Uterus (tissue), 4 donors: ENCODE data around the gene RUFY1. TPM values are rescaled to one million over a fixed set of nuclear protein-coding genes. Genes with fewer than 3 reads are reported as not detected.
"Not testable (repeated sequence)": the region's sequence is repeated elsewhere in the genome, so short reads cannot be mapped to it uniquely, and the experiment has no call there.

Source experiments
- DNase-seq, 2 donors: peaks; one replicate each; pipeline ENCODE4 v3.0.0-alpha.2; 2019 to 2020
- H3K27ac ChIP-seq, 2 donors: fragments of 200-600 bp; sonication (generic); 1 replicate in 1 of 2; 2 replicates in 1 of 2; pipeline ENCODE4 v1.5.1; 2016 to 2018
- H3K27me3 ChIP-seq, 2 donors: fragments of 200-600 bp; sonication (generic); one replicate each; pipeline ENCODE4 v1.5.1; 2018 to 2019; ENCODE audit warnings: control low read depth in 1 of 2
- H3K36me3 ChIP-seq, 2 donors: fragments of 200-600 bp; sonication (generic); one replicate each; pipeline ENCODE4 v1.5.1; 2019; ENCODE audit warnings: control low read depth in 1 of 2
- H3K4me1 ChIP-seq, 2 donors: fragments of 200-600 bp; sonication (generic); one replicate each; pipeline ENCODE4 v1.5.1; 2018 to 2019; ENCODE audit warnings: control low read depth in 1 of 2
- H3K4me3 ChIP-seq, 2 donors: fragments of 200-600 bp; sonication (generic); 1 replicate in 1 of 2; 2 replicates in 1 of 2; pipeline ENCODE4 v1.5.1; 2018 to 2019; ENCODE audit warnings: mild to moderate bottlenecking in 1 of 2
- H3K9me3 ChIP-seq, 2 donors: fragments of 200-600 bp; sonication (generic); one replicate each; pipeline ENCODE4 v1.5.1; 2019; ENCODE audit warnings: control low read depth in 1 of 2
- CTCF ChIP-seq, 4 experiments: fragments of 200-600 bp in 2 of 4; fragments of 450-650 bp in 2 of 4; sonication (generic) in 2 of 4; IDR thresholded peaks; one replicate each; pipeline ENCODE4 v1.5.1; 2016 to 2019; ENCODE audit warnings: antibody characterized with exemption in 4 of 4, mild to moderate bottlenecking in 2 of 4, moderate library complexity in 1 of 4
- POLR2A ChIP-seq, 2 donors: fragments of 450-650 bp; IDR thresholded peaks; one replicate each; pipeline ENCODE4 v1.6.1; 2016; ENCODE audit warnings: antibody characterized with exemption in 2 of 2, mild to moderate bottlenecking in 1 of 2, moderate library complexity in 1 of 2
- intact Hi-C: fragments of 100-400 bp; cut with DNase I; formaldehyde crosslinking; loops from one replicate; pipeline ENCODE4 v1.15.1; 2023; ENCODE audit warnings: low total_unique reads
- total RNA-seq, 4 donors: library from RNA; depleted of rRNA in 3 of 4; stranded (reverse); fragments of >200 nt in 3 of 4; gene quantifications; one replicate each; pipeline versions ENCODE4 v1.1.0 to v1.2.4, GENCODE V29; 2014 to 2023
- donor health status: DM: yes; HTN: yes; CAD: no.

The RUFY1 gene
- total RNA-seq, 4 donors from 2014 or later = 8.2 to 59.2 (median 42.1) TPM

DNA sequence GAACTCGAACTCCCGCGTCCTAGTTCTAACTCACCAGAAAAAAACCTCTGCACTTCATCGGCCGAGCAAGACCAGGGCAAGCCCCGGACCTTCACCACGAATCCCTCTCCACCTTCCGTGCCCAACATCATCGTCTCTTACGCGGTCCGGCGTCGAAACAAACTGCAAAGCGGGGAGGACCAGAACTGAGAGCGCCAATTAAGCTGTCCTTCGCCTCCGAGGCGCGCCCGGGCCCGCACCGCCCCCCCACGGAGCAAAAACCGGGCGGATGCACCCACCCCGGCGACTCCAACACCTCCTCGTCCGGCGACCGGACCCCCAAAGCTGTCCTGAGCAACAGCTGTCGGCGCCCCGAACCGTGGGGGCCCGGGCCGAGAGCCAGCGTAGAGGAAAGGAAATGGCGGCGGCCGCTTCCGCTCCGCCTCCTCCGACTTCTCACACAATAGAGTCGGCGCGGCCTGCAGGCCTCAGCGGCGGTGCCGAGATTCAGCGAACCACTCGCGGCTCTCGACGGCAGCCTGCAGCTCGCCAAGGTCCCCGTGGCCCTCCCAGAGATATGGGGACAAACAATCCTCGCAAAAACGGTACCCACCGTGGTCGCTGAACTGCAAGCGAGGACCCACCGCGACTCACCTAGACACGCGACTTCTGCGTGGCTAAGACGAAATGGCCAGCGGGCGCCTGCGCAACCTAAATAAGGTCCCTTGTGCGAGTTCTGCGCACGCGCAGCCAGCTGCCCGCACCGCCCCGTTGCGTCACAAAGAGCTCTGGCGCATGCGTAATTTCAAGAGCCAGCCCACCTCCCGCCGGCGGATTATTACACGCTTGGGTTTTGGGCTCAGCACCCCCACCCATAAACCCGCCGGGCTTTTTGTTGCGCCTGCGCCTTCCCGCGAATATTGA lies 72.9 kb downstream of the RUFY1 start, which contains the start of gene HNRNPH1:
Gene HNRNPH1 (minus strand): TSS at position 669 of the 903 bp plus-strand sequence. CDS start 538 bp downstream, at position 131.
- intact Hi-C loops = no loop called here
- peak within 1 kb of the TSS; percentile 78 to 94 for H3K4me3 ChIP-seq
- H3K36me3 ChIP-seq = no peaks in the 10 kb centered on the region
- H3K4me1 ChIP-seq = peaks cover 13 to 24% of the 10 kb centered on the region in 2 donors
- peak; percentile 99 to 100 for DNase-seq
- no peaks in the 10 kb centered on the region for H3K27me3 ChIP-seq
- TF ChIP-seq CTCF (IDR thresholded peaks at IDR 0.05) (peak in 1 of 4 experiments; percentile 11), POLR2A (IDR thresholded peaks at IDR 0.05) (peak; percentile 96 to 100)
- no peaks in the 10 kb centered on the region for H3K9me3 ChIP-seq
- H3K27ac ChIP-seq = peak within 1 kb of the TSS; percentile 97 to 100

- Histone ChIP-seq H3K27ac (peak overlapping the region; percentile 97 to 100), H3K9me3 (no peaks in the 10 kb centered on the region), H3K4me1 (peaks cover 11 to 24% of the 10 kb centered on the region in 2 donors), H3K36me3 (no peaks in the 10 kb centered on the region), H3K4me3 (peak overlapping the region; percentile 73 to 94), H3K27me3 (no peaks in the 10 kb centered on the region)
- intact Hi-C loops = no loop called here
- TF ChIP-seq CTCF (IDR thresholded peaks at IDR 0.05) = peak in 1 of 4 experiments; percentile 27
- TF ChIP-seq POLR2A (IDR thresholded peaks at IDR 0.05) = no peak
- peak; percentile 44 to 60 for DNase-seq
These were observed 73.8 kb downstream of the RUFY1 start for GRCh38 chr5:179623906-179624741.

- no peak for TF ChIP-seq POLR2A (IDR thresholded peaks at IDR 0.05)
- no peak for TF ChIP-seq CTCF (IDR thresholded peaks at IDR 0.05)
- Histone ChIP-seq H3K4me1 (peaks cover 11 to 17% of the 10 kb centered on the region in 2 donors), H3K9me3 (no peaks in the 10 kb centered on the region), H3K4me3 (no peak overlapping the region), H3K36me3 (no peaks in the 10 kb centered on the region), H3K27me3 (no peaks in the 10 kb centered on the region), H3K27ac (peak overlapping the region; percentile 97 to 100)
- DNase-seq = no peak
- intact Hi-C loops = no loop called here
These were observed 74.5 kb downstream of the RUFY1 start for GRCh38 chr5:179624841-179625271.

- H3K9me3 ChIP-seq, H3K4me1 ChIP-seq, DNase-seq, H3K27ac ChIP-seq, H3K27me3 ChIP-seq, intact Hi-C loops, H3K36me3 ChIP-seq: not testable (repeated sequence)
- H3K4me3 ChIP-seq = peak overlapping the region; percentile 13 to 26
These were observed 83.4 kb downstream of the RUFY1 start for GRCh38 chr5:179633501-179634369.

DNA sequence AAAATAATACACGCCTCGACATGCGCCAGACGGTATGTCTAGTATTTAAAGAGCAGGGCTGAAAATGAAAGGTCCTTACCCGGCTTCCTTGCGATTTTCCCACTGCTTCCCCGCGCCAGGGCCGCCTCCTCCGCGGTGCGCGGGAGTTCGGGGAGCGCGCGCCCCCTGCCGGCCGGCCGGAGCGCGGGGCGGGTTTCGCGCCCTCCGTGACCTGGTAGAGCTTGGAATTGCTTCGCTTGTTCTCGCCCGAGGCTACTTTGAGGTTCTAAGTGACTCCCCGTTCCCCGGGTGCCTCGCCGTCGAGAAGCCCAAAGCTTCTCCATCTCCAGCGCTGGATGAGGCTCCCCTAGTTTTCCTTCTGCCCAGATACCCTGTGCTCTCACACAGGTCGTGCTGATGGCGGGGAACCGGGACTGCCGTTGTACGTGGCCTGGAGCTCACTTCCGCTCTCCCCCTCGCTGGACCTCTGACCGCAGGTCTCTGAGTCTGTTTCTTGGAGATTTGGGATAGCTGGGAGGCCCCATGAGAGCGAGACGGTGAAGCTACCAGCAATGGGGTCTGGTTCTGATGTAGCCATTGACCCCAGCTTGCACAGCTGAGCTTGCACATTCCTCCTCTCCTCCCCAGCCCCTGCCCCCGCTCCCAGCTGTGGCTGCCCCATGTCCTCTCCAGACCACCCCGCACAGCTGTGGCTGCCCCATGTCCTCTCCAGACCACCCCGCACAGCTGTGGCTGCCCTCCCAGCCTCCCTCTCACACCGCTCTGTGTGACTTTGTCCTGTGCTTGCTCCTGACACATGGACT lies 84.2 kb downstream of the RUFY1 start:
- intact Hi-C loops, H3K9me3 ChIP-seq, H3K4me3 ChIP-seq, H3K27me3 ChIP-seq, DNase-seq, H3K4me1 ChIP-seq, H3K36me3 ChIP-seq, H3K27ac ChIP-seq: not testable (repeated sequence)

DNA sequence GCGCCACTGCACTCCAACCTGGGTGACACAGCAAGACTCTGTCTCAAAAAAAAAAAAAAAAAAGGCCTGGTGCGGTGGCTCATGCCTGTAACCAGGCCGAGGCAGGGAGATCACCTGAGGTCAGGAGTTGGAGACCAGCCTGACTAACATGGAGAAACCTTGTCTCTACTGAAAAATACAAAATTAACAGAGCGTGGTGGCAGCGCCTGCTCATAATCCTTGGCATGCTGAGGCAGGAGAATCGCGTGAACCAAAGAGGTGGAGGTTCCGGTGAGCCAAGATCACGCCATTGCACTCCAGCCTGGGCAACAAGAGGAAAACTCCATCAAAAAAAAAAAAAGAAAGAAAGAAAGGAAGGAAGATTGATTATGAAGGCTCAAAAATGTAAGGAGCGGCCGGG lies 88.9 kb downstream of the RUFY1 start:
- H3K4me1 ChIP-seq, H3K4me3 ChIP-seq, intact Hi-C loops, H3K27ac ChIP-seq, H3K36me3 ChIP-seq, DNase-seq, H3K27me3 ChIP-seq, H3K9me3 ChIP-seq: not testable (repeated sequence)

DNA sequence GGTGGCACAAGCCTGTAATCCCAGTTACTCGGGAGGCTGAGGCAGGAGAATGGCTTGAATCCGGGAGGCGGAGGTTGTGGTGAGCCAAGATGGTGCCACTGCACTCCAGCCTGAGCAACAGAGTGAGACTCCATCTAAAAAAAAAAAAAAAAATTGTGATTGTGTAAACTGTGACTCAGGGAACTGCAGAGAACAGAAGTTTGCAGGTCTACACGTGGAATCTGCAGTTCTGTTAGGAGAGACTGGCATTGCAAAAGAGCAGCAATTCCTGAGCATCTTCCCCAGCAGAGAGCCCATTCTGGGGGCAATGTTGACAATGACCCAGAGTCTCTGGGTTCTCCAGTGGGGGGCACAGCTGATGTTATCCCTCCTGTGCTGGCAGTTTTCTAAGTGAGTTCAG lies 91.4 kb downstream of the RUFY1 start:
- H3K4me1 ChIP-seq, H3K4me3 ChIP-seq, H3K36me3 ChIP-seq, H3K27me3 ChIP-seq, H3K9me3 ChIP-seq, DNase-seq, intact Hi-C loops, H3K27ac ChIP-seq: not testable (repeated sequence)

DNA sequence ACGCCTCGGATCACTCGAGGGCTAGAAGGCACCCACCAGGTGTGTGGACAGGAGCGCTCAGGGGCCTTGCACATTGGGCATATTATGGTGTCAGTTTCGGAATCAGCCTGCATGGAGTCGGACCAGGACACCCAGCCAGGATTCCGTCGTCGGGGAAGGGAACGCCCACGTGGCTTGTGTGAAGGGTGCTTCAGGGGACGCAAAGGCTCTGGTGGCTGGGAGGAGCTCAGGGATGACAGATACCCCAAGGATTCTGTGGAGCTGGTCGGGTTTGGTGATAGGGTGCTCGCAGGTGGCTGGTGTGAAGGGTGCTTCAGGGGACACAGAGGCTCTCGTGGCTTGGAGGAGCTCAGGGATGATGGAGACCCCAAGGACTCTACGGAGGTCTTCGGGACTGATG lies 92.3 kb downstream of the RUFY1 start:
- H3K27ac ChIP-seq, H3K4me1 ChIP-seq, H3K27me3 ChIP-seq, H3K9me3 ChIP-seq, H3K36me3 ChIP-seq, H3K4me3 ChIP-seq, DNase-seq, intact Hi-C loops: not testable (repeated sequence)
